Epithelial cell of esophagus (primary cell): ENCODE data around the gene KIRREL2.
"Not testable (repeated sequence)": the region's sequence is repeated elsewhere in the genome, so short reads cannot be mapped to it uniquely, and the experiment has no call there.

Experiments
- DNase-seq: peaks from one replicate; pipeline ENCODE4 v3.0.0; 2010; ENCODE audit warnings: low read depth
- H3K4me3 ChIP-seq: 2 replicates; pipeline ENCODE4 v1.5.1; 2011; ENCODE audit warnings: mild to moderate bottlenecking, low read length, control low read depth
- TF ChIP-seq, protein P1 (sequence below): IDR thresholded peaks from 2 replicates; pipeline ENCODE4 v1.5.1; 2011; ENCODE audit warnings: low read depth, mild to moderate bottlenecking, low read length, control low read depth, inconsistent platforms; ENCODE audit not compliant: insufficient read depth; ENCODE audit errors: missing control alignments

The KIRREL2 gene

GRCh38 chr19:35833972-35834371, 22.7 kb upstream of the KIRREL2 start:
- TF ChIP-seq, protein P1, sequence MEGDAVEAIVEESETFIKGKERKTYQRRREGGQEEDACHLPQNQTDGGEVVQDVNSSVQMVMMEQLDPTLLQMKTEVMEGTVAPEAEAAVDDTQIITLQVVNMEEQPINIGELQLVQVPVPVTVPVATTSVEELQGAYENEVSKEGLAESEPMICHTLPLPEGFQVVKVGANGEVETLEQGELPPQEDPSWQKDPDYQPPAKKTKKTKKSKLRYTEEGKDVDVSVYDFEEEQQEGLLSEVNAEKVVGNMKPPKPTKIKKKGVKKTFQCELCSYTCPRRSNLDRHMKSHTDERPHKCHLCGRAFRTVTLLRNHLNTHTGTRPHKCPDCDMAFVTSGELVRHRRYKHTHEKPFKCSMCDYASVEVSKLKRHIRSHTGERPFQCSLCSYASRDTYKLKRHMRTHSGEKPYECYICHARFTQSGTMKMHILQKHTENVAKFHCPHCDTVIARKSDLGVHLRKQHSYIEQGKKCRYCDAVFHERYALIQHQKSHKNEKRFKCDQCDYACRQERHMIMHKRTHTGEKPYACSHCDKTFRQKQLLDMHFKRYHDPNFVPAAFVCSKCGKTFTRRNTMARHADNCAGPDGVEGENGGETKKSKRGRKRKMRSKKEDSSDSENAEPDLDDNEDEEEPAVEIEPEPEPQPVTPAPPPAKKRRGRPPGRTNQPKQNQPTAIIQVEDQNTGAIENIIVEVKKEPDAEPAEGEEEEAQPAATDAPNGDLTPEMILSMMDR = no peak

DNA sequence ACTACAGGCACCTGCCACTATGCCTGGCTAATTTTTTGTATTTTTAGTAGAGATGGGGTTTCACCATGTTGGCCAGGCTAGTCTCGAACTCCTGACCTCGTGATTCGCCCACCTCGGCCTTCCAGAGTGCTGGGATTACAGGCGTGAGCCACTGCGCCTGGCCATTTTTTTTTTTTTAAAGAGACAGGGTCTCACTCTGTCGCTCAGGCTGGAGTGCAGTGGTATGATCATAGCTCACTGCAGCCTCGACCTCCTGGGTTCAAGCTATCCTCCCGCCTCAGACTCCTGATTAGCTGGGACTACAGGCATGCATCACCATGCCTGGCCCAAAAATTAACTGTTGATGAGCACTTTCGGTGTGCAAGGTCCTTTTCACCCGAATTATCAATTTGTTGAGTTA, 20.6 kb upstream of the KIRREL2 start:
- H3K4me3 ChIP-seq, DNase-seq: not testable (repeated sequence)

More at GRCh38 chr19:35833972-35834371, 22.7 kb upstream of the KIRREL2 start:
- no peak for DNase-seq
- H3K4me3 ChIP-seq = no peak overlapping the region

GRCh38 chr19:35841961-35842595, 14.6 kb upstream of the KIRREL2 start:
- no peak overlapping the region for H3K4me3 ChIP-seq
- TF ChIP-seq, protein P1 = no peak
- DNase-seq = no peak

GRCh38 chr19:35842666-35843272, 13.9 kb upstream of the KIRREL2 start:
- TF ChIP-seq, protein P1 = no peak
- no peak for DNase-seq
- H3K4me3 ChIP-seq = no peak overlapping the region

DNA sequence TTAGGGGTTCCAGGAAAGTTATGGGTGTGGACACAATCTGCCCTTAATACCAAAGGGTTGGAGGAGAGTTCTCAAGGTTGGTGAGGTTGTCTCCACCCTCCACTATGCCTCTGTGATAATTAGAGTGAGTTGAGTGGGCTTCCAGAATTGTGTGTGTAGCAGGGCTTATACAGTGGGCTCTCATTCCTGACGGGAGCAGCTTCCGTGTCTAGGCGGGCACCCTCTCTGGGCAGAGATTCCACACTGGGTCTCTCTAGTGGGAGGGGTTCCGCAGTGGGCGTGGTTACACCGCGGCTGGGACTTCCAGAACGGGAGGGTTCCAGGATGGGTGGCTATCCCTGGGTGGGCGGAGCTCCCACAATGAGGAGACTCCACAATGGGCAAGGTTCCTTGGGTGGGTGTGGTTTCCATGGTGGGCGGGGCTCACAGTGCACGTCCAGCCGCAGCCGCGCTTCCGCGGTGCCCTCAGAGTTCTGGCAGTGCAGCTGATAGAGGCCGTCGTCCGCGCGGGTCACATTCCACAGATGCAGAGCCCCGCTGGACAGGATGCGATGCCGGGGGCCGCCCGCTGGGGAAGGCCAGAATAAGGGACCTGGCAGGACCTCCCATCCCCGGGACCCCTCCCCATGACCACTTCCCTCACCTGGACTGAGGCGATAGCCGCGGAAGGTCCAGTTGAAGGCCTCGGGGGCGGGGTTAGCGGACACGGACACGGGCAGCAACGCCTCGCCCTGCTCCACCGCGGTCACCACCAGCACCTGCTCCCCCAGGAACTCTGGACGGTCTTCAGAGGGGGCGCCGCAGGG, 12.8 kb upstream of the KIRREL2 start:
- TF ChIP-seq, protein P1 = no peak
- H3K4me3 ChIP-seq = no peak overlapping the region
- no peak for DNase-seq

DNA sequence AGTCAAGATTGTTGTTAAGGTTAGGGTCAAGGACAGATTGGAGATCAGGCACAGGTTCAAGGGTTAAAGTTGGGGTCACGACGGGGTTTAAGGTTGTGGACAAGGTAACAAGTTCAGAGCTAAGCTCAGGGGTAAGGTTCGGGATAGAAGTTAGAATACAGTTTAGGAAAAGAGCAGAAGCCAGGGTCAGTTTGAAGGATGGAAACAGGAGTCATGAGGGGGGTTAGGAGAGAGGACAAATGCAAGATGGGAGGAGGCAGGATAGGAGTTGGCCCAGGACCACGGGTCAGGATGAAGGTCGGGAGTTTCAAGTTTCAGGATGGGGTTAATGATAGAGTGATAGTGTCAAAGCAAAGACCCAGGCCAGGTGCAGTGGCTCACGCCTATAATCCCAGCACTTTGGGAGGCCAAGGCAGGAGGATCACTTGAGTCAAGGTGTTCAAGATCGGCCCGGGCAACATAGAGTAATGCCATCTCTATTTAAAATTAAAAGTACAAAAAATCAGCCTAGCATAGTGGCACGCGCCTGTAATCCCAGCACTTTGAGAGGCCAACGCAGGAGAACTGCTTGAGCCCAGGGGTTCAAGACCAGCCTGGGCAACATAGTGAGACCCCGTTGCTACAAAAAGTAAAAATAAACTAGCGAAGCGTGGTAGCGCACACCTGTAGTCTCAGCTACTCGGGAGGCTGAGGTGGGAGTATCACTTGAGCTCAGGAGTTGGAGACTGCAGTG, 12.1 kb upstream of the KIRREL2 start:
- no peak overlapping the region for H3K4me3 ChIP-seq
- TF ChIP-seq, protein P1 = no peak
- no peak for DNase-seq
